ENCODE measurements around the gene NAT8.

DNA sequence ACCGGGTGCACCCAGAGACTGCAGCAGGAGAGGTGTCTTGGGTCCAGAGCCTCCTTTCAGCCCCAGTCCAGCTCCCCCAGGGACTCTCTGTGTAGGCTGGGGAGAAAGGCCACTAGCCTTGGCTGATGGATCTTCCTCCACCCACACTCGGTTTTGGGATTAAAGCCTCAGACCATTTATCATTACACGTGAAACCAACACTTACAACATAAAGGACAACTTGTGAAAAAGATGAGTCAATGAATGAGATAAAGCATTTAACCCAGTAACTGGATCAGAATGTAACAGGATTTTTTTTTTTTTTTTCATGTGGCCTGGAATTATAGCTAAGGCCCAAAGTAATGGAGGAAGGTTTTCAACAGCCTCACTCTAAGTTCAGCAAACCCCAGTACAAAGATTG, 32.1 kb downstream of the NAT8 start:
- no peak for TF ChIP-seq POLR2A (IDR thresholded peaks at IDR 0.05; ENCODE audit: low read depth, low read length)
- TF ChIP-seq, protein P1, sequence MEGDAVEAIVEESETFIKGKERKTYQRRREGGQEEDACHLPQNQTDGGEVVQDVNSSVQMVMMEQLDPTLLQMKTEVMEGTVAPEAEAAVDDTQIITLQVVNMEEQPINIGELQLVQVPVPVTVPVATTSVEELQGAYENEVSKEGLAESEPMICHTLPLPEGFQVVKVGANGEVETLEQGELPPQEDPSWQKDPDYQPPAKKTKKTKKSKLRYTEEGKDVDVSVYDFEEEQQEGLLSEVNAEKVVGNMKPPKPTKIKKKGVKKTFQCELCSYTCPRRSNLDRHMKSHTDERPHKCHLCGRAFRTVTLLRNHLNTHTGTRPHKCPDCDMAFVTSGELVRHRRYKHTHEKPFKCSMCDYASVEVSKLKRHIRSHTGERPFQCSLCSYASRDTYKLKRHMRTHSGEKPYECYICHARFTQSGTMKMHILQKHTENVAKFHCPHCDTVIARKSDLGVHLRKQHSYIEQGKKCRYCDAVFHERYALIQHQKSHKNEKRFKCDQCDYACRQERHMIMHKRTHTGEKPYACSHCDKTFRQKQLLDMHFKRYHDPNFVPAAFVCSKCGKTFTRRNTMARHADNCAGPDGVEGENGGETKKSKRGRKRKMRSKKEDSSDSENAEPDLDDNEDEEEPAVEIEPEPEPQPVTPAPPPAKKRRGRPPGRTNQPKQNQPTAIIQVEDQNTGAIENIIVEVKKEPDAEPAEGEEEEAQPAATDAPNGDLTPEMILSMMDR (IDR thresholded peaks at IDR 0.05; ENCODE audit: extremely low read depth in 1 of 2, insufficient read depth in 1 of 2, low read depth in 1 of 2, low read length in 2 of 2): no peak
- no peak for TF ChIP-seq POLR2AphosphoS5 (IDR thresholded peaks at IDR 0.05; ENCODE audit: insufficient read depth, low read depth, low read length)
- no peak for TF ChIP-seq EZH2 (IDR thresholded peaks at IDR 0.05; ENCODE audit: borderline replicate concordance, low read depth, low read length, severe bottlenecking)

Measured in endothelial cell of umbilical vein (primary cell).